GM13976 (cell line): ENCODE data around the gene PTGFRN.

ENCODE experiments used
- DNase-seq: peaks from one replicate; pipeline ENCODE4 v3.0.0; 2012; ENCODE audit warnings: low spot score
- CTCF ChIP-seq: IDR thresholded peaks from 2 replicates; pipeline ENCODE4 v1.5.1; 2012; ENCODE audit warnings: borderline replicate concordance, mild to moderate bottlenecking; ENCODE audit not compliant: insufficient read depth; ENCODE audit errors: extremely low read depth, missing control alignments, control extremely low read depth
- in situ Hi-C: fragments of 300-500 bp; cut with MboI; formaldehyde crosslinking; loops from one replicate; pipeline ENCODE4 v1.12.0; 2022; ENCODE audit warnings: low sequenced_read_pairs, mixed read lengths, inconsistent platforms; ENCODE audit not compliant: unreplicated experiment

Gene PTGFRN

GRCh38 chr1:116902723-116903383 lies 6.9 kb upstream of the PTGFRN start:
- no peak for DNase-seq
- in situ Hi-C loops = no loop called here
- no peak for TF ChIP-seq CTCF

- DNase-seq = no peak
Measured at GRCh38 chr1:116904791-116905320, 4.9 kb upstream of the PTGFRN start.

GRCh38 chr1:116906812-116907211 lies 2.9 kb upstream of the PTGFRN start:
- DNase-seq = no peak
- in situ Hi-C loops = no loop called here
- no peak for TF ChIP-seq CTCF

More at GRCh38 chr1:116904791-116905320, 4.9 kb upstream of the PTGFRN start:
- in situ Hi-C loops = no loop called here
- TF ChIP-seq CTCF = no peak

- no peak for TF ChIP-seq CTCF
- in situ Hi-C loops = no loop called here
- no peak for DNase-seq
Measured at GRCh38 chr1:116907351-116907750, 2.4 kb upstream of the PTGFRN start.

GRCh38 chr1:116908266-116908665 lies 1.4 kb upstream of the PTGFRN start:
- in situ Hi-C loops = no loop called here
- TF ChIP-seq CTCF = no peak
- no peak for DNase-seq

GRCh38 chr1:116908820-116909511 lies 750 bp upstream of the PTGFRN start:
- in situ Hi-C loops = no loop called here
- DNase-seq = no peak

More at GRCh38 chr1:116908820-116909511, 750 bp upstream of the PTGFRN start:
- no peak for TF ChIP-seq CTCF
